MCF 10A (cell line): ENCODE results near the gene CISD1. TPM values are rescaled to one million over a fixed set of nuclear protein-coding genes. Genes with fewer than 3 reads are reported as not detected.

Experiments
- BruUV-seq: library from RNA; stranded (reverse); fragments of 400-500 nt; replicated peaks from 2 replicates; lab custom pipeline; 2021; lab: Mats Ljungman, UMichigan
- CTCF ChIA-PET: fragments of 300-600 bp; sonication (Branson Sonifier 250); formaldehyde crosslinking; extraction: SDS; loops from one replicate; lab custom pipeline; 2021; ENCODE audit warnings: antibody characterized with exemption, inconsistent platforms; lab: Yijun Ruan, JAX
- POLR2A ChIA-PET: fragments of 300-600, 350-650 bp; sonication (Branson Sonifier 250); formaldehyde crosslinking; extraction: SDS; loops from one replicate; lab custom pipeline; 2020; ENCODE audit warnings: antibody characterized with exemption, inconsistent platforms; lab: Yijun Ruan, JAX
- DNase-seq: peaks from one replicate; pipeline ENCODE4 v3.0.0-alpha.2; 2018; ENCODE audit not compliant: unreplicated experiment
- H3K27ac Mint-ChIP-seq: one replicate; pipeline ENCODE4 v1.8.0; 2022; ENCODE audit warnings: mild to moderate bottlenecking, low read depth, mixed read lengths; ENCODE audit not compliant: unreplicated experiment
- H3K27me3 Mint-ChIP-seq: one replicate; pipeline ENCODE4 v1.8.0; 2022; ENCODE audit warnings: mixed read lengths; ENCODE audit not compliant: insufficient read depth, unreplicated experiment
- H3K36me3 Mint-ChIP-seq: one replicate; pipeline ENCODE4 v1.8.0; 2022; ENCODE audit warnings: mild to moderate bottlenecking, moderate library complexity, mixed read lengths; ENCODE audit not compliant: insufficient read depth, unreplicated experiment
- H3K4me1 Mint-ChIP-seq: one replicate; pipeline ENCODE4 v1.8.0; 2022; ENCODE audit warnings: mixed read lengths; ENCODE audit not compliant: insufficient read depth, unreplicated experiment
- H3K4me3 Mint-ChIP-seq: one replicate; pipeline ENCODE4 v1.8.0; 2022; ENCODE audit warnings: mild to moderate bottlenecking, moderate library complexity, mixed read lengths; ENCODE audit not compliant: unreplicated experiment
- H3K9me3 Mint-ChIP-seq: one replicate; pipeline ENCODE4 v1.8.0; 2022; ENCODE audit warnings: mixed read lengths; ENCODE audit not compliant: unreplicated experiment
- CTCF ChIP-seq: fragments of 200-600 bp; IDR thresholded peaks from one replicate; pipeline ENCODE4 v1.8.0; 2022; ENCODE audit warnings: antibody characterized with exemption, mild to moderate bottlenecking; ENCODE audit not compliant: unreplicated experiment
- intact Hi-C: fragments of 100-400 bp; cut with micrococcal nuclease; formaldehyde crosslinking; loops from 2 replicates; pipeline ENCODE4 v1.14.1; 2022
- total RNA-seq: library from RNA; stranded (reverse); gene quantifications from 2 replicates; pipeline ENCODE4 v1.2.3, GENCODE V29; 2022

Gene CISD1
- total RNA-seq, 1 experiment from 2014 or later, result 58.0 TPM

GRCh38 chr10:58326967-58327381 lies 58.0 kb downstream of the CISD1 start:
- POLR2A ChIA-PET, result no interaction called here
- Mint-ChIP-seq H3K27me3 (no peaks in the 10 kb centered on the region), H3K36me3 (no peaks in the 10 kb centered on the region), H3K4me1 (peaks cover 6% of the 10 kb centered on the region), H3K4me3 (no peak overlapping the region), H3K9me3 (no peaks in the 10 kb centered on the region), H3K27ac (no peak overlapping the region)
- no peak for TF ChIP-seq CTCF
- BruUV-seq, result no TSS peak
- intact Hi-C loops, result no loop called here
- DNase-seq, result no peak
- CTCF ChIA-PET, result interaction anchor here (0.7 to 1.0 kb wide), 2 partner anchors 12 to 26 kb away, joined by 3 read pairs; no protein-coding TSS in a partner anchor

GRCh38 chr10:58328233-58328632 lies 59.3 kb downstream of the CISD1 start:
- intact Hi-C loops, result no loop called here

GRCh38 chr10:58330431-58330830 lies 61.5 kb downstream of the CISD1 start:
- no peak for TF ChIP-seq CTCF
- Mint-ChIP-seq H3K27me3 (no peaks in the 10 kb centered on the region), H3K36me3 (no peaks in the 10 kb centered on the region), H3K27ac (no peak overlapping the region), H3K4me1 (no peaks in the 10 kb centered on the region), H3K4me3 (no peak overlapping the region), H3K9me3 (no peaks in the 10 kb centered on the region)
- intact Hi-C loops, result no loop called here
- no peak for DNase-seq
- ChIA-PET CTCF (no interaction called here), POLR2A (interaction anchor here (1.1 kb wide), 1 partner anchor 55 kb away, joined by 3 read pairs; the partner anchor contains the start of gene TFAM)
- BruUV-seq, result no TSS peak

More at GRCh38 chr10:58328233-58328632, 59.3 kb downstream of the CISD1 start:
- BruUV-seq, result no TSS peak
- Mint-ChIP-seq H3K4me3 (no peak overlapping the region), H3K9me3 (no peaks in the 10 kb centered on the region), H3K4me1 (no peaks in the 10 kb centered on the region), H3K36me3 (no peaks in the 10 kb centered on the region), H3K27me3 (no peaks in the 10 kb centered on the region), H3K27ac (no peak overlapping the region)
- POLR2A ChIA-PET, result no interaction called here
- DNase-seq, result no peak
- CTCF ChIA-PET, result no interaction called here
- TF ChIP-seq CTCF, result no peak

GRCh38 chr10:58331646-58332045 lies 62.7 kb downstream of the CISD1 start:
- no TSS peak for BruUV-seq
- TF ChIP-seq CTCF, result no peak
- H3K27me3 Mint-ChIP-seq, result no peaks in the 10 kb centered on the region
- intact Hi-C loops, result no loop called here
- no peak overlapping the region for H3K27ac Mint-ChIP-seq
- ChIA-PET POLR2A (interaction anchor here (0.7 kb wide), 1 partner anchor 227 kb away, joined by 3 read pairs; no protein-coding TSS in a partner anchor), CTCF (interaction anchor here (0.6 to 0.7 kb wide), 3 partner anchors 54 to 487 kb away, joined by 3 to 5 read pairs (median 3); no protein-coding TSS in a partner anchor)
- no peak overlapping the region for H3K4me3 Mint-ChIP-seq
- no peaks in the 10 kb centered on the region for H3K36me3 Mint-ChIP-seq
- peaks cover 7% of the 10 kb centered on the region for H3K4me1 Mint-ChIP-seq
- DNase-seq, result no peak
- H3K9me3 Mint-ChIP-seq, result no peaks in the 10 kb centered on the region
